Activated CD8-positive, alpha-beta T cell treated with anti-CD3 and anti-CD28 coated beads for 36 hours (primary cell): Measurements from ENCODE around the gene FCGBP. TPM values are rescaled to one million over a fixed set of nuclear protein-coding genes. Genes with fewer than 3 reads are reported as not detected.
A peak's percentile ranks its signal among the peaks of the same experiment; 100 is the strongest.
"Not testable (repeated sequence)": the region's sequence is repeated elsewhere in the genome, so short reads cannot be mapped to it uniquely, and the experiment has no call there.

ENCODE experiments used
- ATAC-seq: fragments of 200-7000 bp; cut with Tn5 transposase; one replicate; pipeline ENCODE4 v1.10.0; 2021; ENCODE audit warnings: mild to moderate bottlenecking, moderate library complexity
- CTCF ChIA-PET: fragments of 350-600 bp; sonication (Branson Sonifier 250); formaldehyde crosslinking; loops from one replicate; lab custom pipeline; 2021; ENCODE audit warnings: antibody characterized with exemption; lab: Charles Lee
- POLR2A ChIA-PET: fragments of 350-600 bp; sonication (Branson Sonifier 250); formaldehyde crosslinking; loops from one replicate; lab custom pipeline; 2021; ENCODE audit warnings: antibody characterized with exemption; lab: Charles Lee
- DNase-seq: peaks from one replicate; pipeline ENCODE4 v3.0.0-alpha.2; 2020
- H3K27ac Mint-ChIP-seq: one replicate; pipeline ENCODE4 v1.8.0; 2021; ENCODE audit warnings: mild to moderate bottlenecking, mixed read lengths
- H3K27me3 Mint-ChIP-seq: one replicate; pipeline ENCODE4 v1.8.0; 2021; ENCODE audit warnings: mixed read lengths
- H3K36me3 Mint-ChIP-seq: one replicate; pipeline ENCODE4 v1.8.0; 2021; ENCODE audit warnings: low read depth, mixed read lengths
- H3K4me1 Mint-ChIP-seq: one replicate; pipeline ENCODE4 v1.8.0; 2021; ENCODE audit warnings: low read depth, mixed read lengths
- H3K4me3 Mint-ChIP-seq: one replicate; pipeline ENCODE4 v1.8.0; 2021; ENCODE audit warnings: mild to moderate bottlenecking, moderate library complexity, mixed read lengths
- H3K9me3 Mint-ChIP-seq: one replicate; pipeline ENCODE4 v1.8.0; 2021; ENCODE audit warnings: mixed read lengths
- intact Hi-C: fragments of 100-400 bp; cut with micrococcal nuclease; formaldehyde crosslinking; loops from one replicate; pipeline ENCODE4 v1.10.0; 2022
- total RNA-seq, 2 experiments: library from RNA; stranded (reverse); gene quantifications; one replicate each; pipeline ENCODE4 v1.2.3, GENCODE V29; 2021
- TF ChIP-seq, protein P1 (sequence below): fragments of 200-600 bp; IDR thresholded peaks from one replicate; pipeline ENCODE4 v1.8.0; 2022; ENCODE audit warnings: antibody characterized with exemption, mild to moderate bottlenecking

Gene FCGBP
- total RNA-seq, 2 experiments from 2014 or later = 4.8 to 6.9 TPM

DNA sequence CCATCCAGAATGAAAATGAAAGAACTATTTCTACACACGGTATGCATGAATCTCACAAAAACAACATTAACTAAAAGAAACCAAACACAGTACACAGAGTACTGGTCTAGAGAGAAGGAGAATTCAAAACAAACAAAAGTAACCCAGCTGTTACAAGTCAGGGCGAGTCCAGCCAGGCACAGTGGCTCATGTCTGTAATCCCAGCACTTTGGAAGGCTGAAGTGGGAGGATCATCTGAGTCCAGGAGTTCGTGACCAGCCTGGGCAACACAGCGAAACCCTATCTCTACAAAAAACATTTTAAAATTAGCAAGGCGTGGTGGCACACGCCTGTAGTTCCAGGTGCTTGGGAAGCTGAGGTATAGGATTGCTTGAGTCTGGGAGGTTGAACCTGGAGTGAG, 34.8 kb upstream of the FCGBP start:
- CTCF ChIA-PET = interaction anchor here (1.3 to 4.4 kb wide), 4 partner anchors 10 to 123 kb away, joined by 3 to 86 read pairs (median 14); partner anchors contain the start of genes FBL and FCGBP
- intact Hi-C loops = no loop called here
- Mint-ChIP-seq H3K9me3 (peaks cover 2% of the 10 kb centered on the region), H3K4me3 (peak overlapping the region; percentile 95), H3K4me1 (peaks cover 40% of the 10 kb centered on the region), H3K36me3 (peaks cover 44% of the 10 kb centered on the region), H3K27ac (peak overlapping the region; percentile 98), H3K27me3 (no peaks in the 10 kb centered on the region)
- TF ChIP-seq, protein P1, sequence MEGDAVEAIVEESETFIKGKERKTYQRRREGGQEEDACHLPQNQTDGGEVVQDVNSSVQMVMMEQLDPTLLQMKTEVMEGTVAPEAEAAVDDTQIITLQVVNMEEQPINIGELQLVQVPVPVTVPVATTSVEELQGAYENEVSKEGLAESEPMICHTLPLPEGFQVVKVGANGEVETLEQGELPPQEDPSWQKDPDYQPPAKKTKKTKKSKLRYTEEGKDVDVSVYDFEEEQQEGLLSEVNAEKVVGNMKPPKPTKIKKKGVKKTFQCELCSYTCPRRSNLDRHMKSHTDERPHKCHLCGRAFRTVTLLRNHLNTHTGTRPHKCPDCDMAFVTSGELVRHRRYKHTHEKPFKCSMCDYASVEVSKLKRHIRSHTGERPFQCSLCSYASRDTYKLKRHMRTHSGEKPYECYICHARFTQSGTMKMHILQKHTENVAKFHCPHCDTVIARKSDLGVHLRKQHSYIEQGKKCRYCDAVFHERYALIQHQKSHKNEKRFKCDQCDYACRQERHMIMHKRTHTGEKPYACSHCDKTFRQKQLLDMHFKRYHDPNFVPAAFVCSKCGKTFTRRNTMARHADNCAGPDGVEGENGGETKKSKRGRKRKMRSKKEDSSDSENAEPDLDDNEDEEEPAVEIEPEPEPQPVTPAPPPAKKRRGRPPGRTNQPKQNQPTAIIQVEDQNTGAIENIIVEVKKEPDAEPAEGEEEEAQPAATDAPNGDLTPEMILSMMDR = no peak
- POLR2A ChIA-PET = interaction anchor here (0.5 to 3.9 kb wide), 12 partner anchors 8 to 124 kb away, joined by 3 to 30 read pairs (median 14); partner anchors contain the start of genes FBL and ZNF546
- DNase-seq = no peak
- ATAC-seq = no peak

DNA sequence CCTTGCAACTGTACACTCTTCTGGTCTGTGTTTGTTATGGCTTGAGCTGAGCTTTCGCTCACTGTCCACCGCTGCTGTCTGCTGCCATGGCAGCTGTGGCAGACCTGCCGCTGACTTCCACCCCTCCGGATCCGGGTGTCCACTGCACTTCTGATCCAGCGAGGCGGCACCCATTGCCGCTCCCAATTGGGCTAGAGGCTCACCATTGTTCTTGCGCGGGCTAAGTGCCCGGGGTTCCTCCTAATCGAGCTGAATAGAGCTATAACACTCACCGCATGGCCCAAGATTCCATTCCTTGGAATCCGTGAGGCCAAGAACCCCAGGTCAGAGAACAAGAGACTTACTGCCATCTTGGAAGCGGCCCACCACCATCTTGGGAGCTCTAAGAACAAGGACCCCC, 34.4 kb upstream of the FCGBP start:
- DNase-seq (no peak), ATAC-seq (no peak)
- ChIA-PET POLR2A (interaction anchor here (0.5 to 3.9 kb wide), 10 partner anchors 8 to 122 kb away, joined by 3 to 30 read pairs (median 16); partner anchors contain the start of gene ZNF546), CTCF (interaction anchor here (1.3 to 4.4 kb wide), 2 partner anchors 10 to 30 kb away, joined by 3 to 86 read pairs; partner anchors contain the start of gene FCGBP)
- peak overlapping the region; percentile 98 for H3K27ac Mint-ChIP-seq
- H3K4me1 Mint-ChIP-seq = peaks cover 41% of the 10 kb centered on the region
- H3K27me3 Mint-ChIP-seq = no peaks in the 10 kb centered on the region
- peaks cover 2% of the 10 kb centered on the region for H3K9me3 Mint-ChIP-seq
- H3K36me3 Mint-ChIP-seq = peaks cover 41% of the 10 kb centered on the region
- TF ChIP-seq, protein P1 = no peak
- peak overlapping the region; percentile 95 for H3K4me3 Mint-ChIP-seq
- intact Hi-C loops = no loop called here

DNA sequence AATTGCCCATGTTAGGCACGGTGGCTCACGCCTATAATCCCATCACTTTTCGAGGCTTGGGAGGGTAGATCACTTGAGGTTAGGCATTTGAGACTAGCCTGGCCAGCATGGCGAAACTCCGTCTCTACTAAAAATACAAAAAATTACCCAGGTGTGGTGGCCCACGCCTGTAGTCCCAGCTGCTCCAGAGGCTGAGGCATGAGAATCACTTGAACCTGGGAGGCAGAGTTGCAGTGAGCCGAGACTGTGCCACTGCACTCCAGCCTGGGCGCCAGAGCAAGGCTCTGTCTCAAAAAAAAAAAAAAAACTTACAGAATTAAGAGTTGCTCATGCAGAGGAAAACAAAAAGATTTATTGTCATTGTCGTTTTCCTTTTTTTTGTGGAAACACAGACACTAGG, 33.1 kb upstream of the FCGBP start:
- peaks cover 34% of the 10 kb centered on the region for H3K36me3 Mint-ChIP-seq
- TF ChIP-seq, protein P1 = no peak
- no peak for DNase-seq
- ChIA-PET POLR2A (interaction anchor here (1.7 kb wide), 1 partner anchor 121 kb away, joined by 3 read pairs; no protein-coding TSS in a partner anchor), CTCF (no interaction called here)
- H3K4me3 Mint-ChIP-seq = no peak overlapping the region
- intact Hi-C loops = no loop called here
- no peaks in the 10 kb centered on the region for H3K27me3 Mint-ChIP-seq
- H3K27ac Mint-ChIP-seq = no peak overlapping the region
- peaks cover 2% of the 10 kb centered on the region for H3K9me3 Mint-ChIP-seq
- H3K4me1 Mint-ChIP-seq = peaks cover 35% of the 10 kb centered on the region
- ATAC-seq = no peak

DNA sequence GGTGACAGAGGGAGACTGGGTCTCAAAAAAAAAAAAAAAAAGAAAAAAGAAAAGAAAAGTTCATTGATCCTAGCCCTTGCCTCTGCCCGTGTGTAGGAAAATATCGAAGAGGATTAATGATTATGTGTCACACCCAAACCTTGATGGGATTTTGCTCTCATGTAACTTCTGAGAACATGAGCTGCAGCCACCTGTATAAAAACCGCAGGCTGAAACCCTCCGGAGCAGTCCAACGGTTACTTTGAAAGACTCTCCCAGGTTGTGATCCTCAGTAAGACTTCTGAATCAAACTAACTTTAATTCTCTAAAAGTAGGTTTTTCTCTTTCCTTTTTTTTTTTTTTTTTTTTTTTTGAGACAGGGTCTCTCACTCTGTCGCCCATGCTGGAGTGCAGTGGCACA, 32.2 kb upstream of the FCGBP start:
- Mint-ChIP-seq H3K9me3 (peaks cover 2% of the 10 kb centered on the region), H3K36me3 (peaks cover 26% of the 10 kb centered on the region), H3K27ac (no peak overlapping the region), H3K4me3 (no peak overlapping the region), H3K27me3 (no peaks in the 10 kb centered on the region), H3K4me1 (peaks cover 26% of the 10 kb centered on the region)
- ATAC-seq (no peak), DNase-seq (no peak)
- intact Hi-C loops = no loop called here
- ChIA-PET POLR2A (interaction anchor here (0.6 kb wide), 1 partner anchor 291 kb away, joined by 3 read pairs; no protein-coding TSS in a partner anchor), CTCF (no interaction called here)
- TF ChIP-seq, protein P1 = no peak

DNA sequence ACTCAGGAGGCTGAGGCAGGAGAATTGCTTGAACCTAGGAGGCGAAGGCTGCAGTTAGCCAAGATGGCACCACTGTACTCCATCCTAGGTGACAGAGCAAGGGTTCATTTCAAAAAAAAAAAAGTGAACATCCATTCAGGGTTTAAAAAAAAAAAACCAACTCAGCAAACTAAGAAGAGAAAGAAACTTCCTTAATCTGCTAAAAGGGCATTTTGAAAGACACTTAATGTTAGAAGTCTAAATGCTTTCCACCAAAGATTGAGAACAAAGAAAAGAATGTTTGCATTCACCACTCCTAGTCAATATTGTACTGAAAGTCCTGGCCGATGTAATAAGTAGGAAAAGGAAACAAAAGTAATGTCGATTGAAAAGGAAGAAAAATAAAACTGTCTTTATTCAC, 29.5 kb upstream of the FCGBP start:
- H3K27ac Mint-ChIP-seq = no peak overlapping the region
- DNase-seq (no peak), ATAC-seq (no peak)
- ChIA-PET CTCF (no interaction called here), POLR2A (no interaction called here)
- no peak overlapping the region for H3K4me3 Mint-ChIP-seq
- no peaks in the 10 kb centered on the region for H3K9me3 Mint-ChIP-seq
- intact Hi-C loops = no loop called here
- H3K27me3 Mint-ChIP-seq = no peaks in the 10 kb centered on the region
- H3K4me1 Mint-ChIP-seq = peaks cover 33% of the 10 kb centered on the region
- peaks cover 17% of the 10 kb centered on the region for H3K36me3 Mint-ChIP-seq
- TF ChIP-seq, protein P1 = no peak

DNA sequence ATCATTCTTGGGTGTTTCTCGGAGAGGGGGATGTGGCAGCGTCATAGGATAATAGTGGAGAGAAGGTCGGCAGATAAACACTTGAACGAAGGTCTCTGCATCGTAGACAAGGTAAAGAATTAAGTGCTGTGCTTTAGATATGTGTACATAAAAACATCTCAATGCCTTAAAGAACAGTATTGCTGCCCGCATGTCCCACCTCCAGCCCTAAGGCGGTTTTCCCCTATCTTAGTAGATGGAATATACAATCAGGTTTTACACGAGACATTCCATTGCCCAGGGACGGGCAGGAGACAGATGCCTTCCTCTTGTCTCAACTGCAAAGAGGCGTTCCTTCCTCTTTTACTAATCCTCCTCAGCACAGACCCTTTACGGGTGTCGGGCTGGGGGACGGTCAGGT, 25.0 kb upstream of the FCGBP start:
- POLR2A ChIA-PET, intact Hi-C loops, ATAC-seq: not testable (repeated sequence)

DNA sequence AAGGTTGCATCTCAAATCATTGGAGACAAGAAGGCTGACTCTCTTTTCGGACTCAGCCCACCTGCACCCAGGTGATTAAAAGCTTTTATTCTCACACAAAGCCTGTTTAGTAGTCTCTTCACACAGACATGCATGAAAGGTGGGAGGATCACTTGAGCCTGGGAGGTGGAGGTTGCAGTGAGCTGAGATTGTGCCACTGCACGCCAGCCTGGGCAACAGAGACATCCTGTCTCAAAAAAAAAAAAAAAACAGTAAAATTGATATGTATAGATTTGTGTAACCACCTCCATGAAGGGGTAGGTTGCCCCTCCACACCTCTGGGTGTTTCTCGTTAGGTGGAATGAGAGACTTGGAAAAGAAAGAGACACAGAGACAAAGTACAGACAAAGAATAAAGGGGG, 24.5 kb upstream of the FCGBP start:
- peak; percentile 67 for ATAC-seq
- peak overlapping the region; percentile 86 for H3K27ac Mint-ChIP-seq
- H3K9me3 Mint-ChIP-seq, intact Hi-C loops, H3K27me3 Mint-ChIP-seq, H3K36me3 Mint-ChIP-seq: not testable (repeated sequence)
- peak overlapping the region; percentile 65 for H3K4me3 Mint-ChIP-seq
- ChIA-PET CTCF (interaction anchor here (1.1 kb wide), 1 partner anchor 12 kb away, joined by 4 read pairs; the partner anchor contains the start of gene PSMC4), POLR2A (interaction anchor here (1.0 kb wide), 1 partner anchor 121 kb away, joined by 3 read pairs; no protein-coding TSS in a partner anchor)
- DNase-seq = peak; percentile 35
- peaks cover 37% of the 10 kb centered on the region for H3K4me1 Mint-ChIP-seq

More for the DNA sequence above, 25.0 kb upstream of the FCGBP start:
- Mint-ChIP-seq H3K4me1 (peaks cover 36% of the 10 kb centered on the region), H3K4me3 (peak overlapping the region; percentile 65), H3K27ac (peak overlapping the region; percentile 86)
- not testable (repeated sequence) for H3K9me3 Mint-ChIP-seq, H3K36me3 Mint-ChIP-seq, DNase-seq, H3K27me3 Mint-ChIP-seq
- CTCF ChIA-PET = interaction anchor here (1.1 kb wide), 1 partner anchor 11 kb away, joined by 4 read pairs; the partner anchor contains the start of gene PSMC4
